NCI-H1694 treated with DMSO at 0.1 percent for 48 hours (cell line): ENCODE measurements around the gene LRTM2.

Experiments used
- DNase-seq: peaks from one replicate; lab custom pipeline; 2025; lab: John Stamatoyannopoulos, UW

Gene LRTM2

DNA sequence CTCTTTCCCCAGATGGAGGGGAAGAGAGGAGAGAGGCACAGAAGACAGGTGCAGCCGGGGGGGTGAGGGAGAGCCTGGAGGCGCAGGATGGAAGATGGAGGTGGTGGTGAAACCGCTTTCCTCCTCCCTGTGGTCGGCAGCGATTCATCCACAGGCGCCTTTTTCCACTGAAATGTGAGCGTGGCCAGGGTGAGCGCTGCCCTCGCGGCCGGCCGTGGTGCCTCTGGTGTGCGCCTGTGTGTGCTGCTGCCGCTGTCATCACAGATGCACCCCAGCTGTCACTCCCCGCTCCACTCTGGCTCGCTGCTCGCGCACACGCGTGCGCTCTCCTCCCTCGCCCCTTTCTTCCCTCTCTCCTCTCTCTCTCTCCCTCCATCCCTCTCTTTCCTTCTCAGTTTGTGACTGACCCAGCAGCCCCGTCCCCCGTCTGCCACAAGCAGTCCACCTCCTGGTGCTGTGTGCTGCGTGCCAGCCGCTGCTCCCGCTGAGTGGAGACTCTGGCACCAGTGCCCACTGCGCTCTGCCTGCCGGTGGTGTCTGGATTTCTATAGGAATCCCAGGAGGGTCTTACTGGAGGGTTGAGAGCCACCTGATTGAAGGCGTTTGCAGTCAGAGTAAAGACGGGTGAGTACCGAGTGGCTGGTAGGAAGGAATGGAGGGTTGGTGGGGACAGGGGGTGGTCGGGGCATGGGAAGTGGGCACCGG lies at the start of gene LRTM2:
Gene LRTM2 (plus strand): TSS at position 375 of the 705 bp plus-strand sequence. CDS start 7,584 bp downstream, outside the sequence.
- peak; percentile 71 for DNase-seq

DNA sequence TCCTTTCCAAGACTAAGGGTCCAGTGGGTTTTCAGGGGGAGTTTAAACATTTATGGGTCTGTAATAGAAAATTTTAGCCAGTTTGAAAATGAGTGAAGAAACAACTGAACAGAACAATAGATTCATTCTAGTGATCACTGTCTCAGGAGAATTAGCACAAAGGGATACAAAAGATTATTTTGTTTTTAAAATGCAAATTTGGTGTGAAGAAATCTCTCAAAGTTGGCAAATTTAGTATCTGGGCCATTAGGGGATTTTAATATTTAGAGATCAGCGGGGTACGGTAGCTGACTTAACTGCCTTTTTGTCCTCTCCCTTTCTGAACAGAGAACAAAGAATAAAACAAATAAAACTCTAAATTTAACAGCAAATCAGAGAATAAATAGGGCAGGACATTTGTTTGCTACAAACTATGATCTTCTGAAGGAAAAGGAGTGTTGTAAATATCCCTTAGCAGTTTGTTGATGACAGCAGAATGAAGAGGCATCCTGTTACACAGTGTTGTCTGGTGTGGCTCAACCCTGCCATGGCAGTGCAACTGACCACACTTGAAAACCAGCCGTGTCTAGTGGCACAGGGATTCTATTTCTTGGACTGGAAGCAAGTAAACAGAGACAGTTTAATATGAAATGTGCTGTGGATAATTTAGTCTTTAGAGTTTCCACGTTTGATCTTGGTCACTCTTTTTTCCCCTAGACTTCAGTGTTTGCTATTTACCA lies 46.3 kb upstream of the LRTM2 start:
- DNase-seq, result no peak

DNA sequence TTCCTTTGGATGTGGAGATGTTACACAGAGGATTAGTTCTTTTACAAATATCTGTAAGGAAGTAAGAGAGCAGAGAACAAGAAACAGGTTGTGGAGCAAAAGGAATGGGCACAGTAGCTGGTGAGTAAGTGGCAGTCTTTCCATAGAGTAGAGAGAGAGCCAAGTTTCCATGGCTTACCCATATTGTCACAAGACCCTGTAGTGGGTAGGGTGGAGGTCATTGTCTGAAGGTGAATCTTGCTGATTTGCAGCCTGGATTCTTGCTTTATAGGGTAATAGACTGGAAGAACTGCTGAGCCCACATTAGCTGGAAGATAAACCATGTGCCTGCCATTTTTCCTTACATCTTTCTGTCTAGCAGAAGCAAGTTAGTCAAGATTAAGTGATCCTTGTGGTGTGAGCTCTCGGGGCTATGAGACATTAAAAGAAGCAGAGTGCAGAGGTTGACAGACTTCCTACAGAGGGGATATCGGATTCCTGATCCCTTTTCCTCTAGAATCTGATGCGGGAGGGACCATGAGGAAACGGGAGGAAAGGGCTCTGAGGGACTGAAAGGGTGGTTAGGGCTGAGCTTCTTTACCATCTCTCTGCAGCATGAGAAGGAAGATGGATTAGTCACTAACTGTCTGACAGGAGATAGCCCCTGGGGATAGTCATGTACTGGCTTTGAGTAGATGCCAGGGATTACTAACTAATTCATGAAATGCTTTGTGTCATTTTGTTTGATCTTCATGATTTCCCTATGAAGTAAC lies 44.0 kb upstream of the LRTM2 start:
- DNase-seq, result no peak

DNA sequence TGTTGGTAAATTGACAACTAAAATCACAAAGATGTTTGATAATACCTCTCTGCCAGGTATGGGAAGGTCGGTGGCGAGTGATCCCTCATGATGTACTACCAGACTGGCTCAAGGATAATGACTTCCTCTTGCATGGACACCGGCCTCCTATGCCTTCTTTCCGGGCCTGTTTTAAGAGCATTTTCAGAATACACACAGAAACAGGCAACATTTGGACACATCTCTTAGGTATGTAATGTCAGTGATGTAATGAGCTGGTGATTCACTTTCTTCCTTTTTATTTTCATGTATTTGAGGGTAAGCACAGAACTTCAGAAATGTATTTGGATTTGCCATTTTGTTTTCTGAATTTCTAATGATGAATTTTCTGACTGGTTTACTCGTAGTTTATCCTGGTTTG lies 42.6 kb upstream of the LRTM2 start:
- no peak for DNase-seq

- no peak for DNase-seq
Observed at GRCh38 chr12:1778911-1779310, 41.5 kb upstream of the LRTM2 start.

DNA sequence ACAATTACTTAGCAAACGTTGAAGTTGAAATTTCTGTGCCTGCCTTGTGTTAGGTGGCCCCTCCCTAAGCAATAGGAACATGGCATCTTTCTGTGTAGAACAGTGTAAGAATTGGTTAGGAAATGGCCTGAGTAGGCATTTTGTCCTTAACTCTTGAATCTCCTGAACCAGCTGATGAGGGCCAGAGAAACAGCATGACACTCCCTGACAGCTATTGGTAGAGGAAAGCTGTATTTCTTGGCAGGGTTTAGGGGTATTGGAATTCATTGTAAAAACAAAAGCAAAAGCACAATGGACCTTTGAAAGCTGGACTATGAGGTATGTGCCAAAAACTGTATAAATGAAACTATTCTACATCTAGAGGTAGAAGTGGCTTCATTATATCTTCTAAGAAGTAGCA lies 40.6 kb upstream of the LRTM2 start:
- no peak for DNase-seq

DNA sequence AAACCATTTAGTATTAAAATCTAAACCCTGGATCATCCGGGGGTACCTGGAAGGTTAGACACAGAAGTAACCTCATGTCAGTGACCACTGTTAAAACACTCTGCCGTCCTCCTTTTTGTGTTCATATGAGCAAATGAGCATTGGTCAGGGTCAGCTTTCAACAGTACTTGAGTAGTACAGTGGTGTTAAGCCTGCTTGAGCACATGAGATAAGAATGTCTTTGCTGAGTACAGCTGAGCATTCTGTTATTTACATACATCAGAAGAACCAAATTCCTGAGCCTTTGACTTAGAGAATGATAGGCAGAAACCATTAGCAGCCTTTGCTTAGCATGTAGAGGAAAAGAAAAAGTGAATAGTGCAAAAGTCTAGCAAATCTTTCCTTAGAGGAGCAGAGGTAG lies 38.6 kb upstream of the LRTM2 start:
- DNase-seq, result no peak

GRCh38 chr12:1782215-1782614 lies 38.1 kb upstream of the LRTM2 start:
- no peak for DNase-seq

DNA sequence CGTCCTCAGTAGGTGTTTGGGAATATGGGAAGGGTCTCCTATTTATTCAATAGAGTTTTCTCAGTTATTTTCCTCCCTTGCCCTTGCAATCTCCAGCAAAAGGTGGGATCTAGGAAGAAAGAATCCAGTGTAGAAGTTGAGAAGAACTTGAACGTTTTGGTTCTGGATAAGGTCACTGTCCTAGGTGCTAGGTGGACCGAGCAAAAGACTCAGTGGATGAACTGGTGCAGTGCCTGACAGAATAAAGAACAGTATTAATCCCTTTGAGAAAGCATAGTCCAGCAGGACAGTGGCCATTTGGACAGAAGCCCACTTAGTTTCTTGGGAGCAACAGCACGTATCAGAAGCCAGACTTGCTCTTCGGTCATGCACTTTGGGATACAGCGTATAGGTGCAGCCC lies 32.7 kb upstream of the LRTM2 start:
- no peak for DNase-seq

- DNase-seq, result no peak
Observed at GRCh38 chr12:1790444-1790843, 29.9 kb upstream of the LRTM2 start.

- DNase-seq, result peak; percentile 84
Observed at GRCh38 chr12:1791104-1791841, 29.1 kb upstream of the LRTM2 start.

GRCh38 chr12:1792406-1792805 lies 28.0 kb upstream of the LRTM2 start:
- DNase-seq, result no peak

DNA sequence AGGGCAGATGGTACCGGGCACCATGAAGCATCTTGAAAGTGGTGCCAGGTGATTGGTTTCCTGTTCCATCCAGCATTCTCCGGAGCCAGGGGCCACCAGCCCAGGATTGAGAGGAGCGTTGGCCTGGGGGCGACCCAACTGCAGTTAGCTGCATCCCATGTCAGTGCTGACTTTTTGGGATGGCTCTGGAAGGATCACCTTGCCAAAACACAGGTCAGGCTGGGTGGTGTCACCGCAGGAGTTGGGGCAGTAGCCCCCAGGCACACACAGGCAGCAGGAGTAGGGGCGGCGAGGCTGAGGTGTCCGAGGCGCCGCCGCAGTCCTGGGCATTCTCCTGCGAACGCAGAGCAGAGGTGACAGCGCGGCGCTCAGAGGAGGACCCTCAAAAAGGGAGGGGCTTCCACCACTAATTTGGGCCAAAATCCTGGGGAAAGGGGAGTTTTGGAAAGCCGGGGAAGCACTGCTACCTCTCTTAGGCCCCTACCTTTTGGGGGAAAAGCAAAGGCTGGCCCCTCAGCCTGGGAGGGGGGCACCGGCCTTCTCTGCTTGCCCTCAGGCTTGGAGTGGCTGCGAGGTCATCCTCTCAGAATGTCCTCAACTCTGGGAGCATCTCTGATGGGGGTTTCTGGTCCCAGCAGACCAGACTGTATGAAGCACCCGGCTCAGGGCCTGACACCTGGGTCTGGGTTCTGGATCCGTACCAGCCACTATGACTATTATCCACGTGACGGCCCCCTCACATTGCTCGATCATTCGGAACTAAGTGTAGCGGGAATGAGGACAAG lies 26.7 kb upstream of the LRTM2 start:
- no peak for DNase-seq

DNA sequence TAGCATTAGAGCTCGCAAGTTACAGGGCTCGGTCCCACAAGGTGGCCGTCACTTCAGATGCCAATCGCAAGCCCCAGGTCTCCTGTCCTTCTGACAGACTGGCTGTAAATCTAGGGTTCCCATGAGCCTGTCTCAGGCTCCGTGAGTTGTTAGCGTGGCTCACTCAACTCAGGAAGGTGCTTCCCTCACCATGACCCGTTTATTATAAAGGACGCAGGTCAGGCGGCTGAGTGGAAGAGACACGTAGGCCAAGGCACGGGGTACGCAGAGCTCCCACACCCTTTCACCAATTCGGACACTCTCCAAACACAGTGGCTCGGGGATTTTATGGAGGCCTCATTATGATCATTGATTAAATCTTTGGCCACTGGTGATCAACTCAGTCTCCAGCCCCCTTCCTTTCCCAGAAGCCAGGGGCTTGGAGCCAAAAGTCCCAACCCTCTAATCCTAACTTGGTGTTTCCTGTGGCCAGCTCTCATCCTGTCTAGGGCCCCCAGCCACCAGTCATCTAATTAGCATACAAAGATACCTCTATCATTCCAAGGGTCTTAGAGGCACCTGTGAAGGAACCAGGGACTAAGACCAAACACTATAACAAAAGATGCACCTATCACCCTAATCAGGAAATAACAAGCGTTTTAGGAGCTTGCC lies 25.8 kb upstream of the LRTM2 start:
- no peak for DNase-seq

DNA sequence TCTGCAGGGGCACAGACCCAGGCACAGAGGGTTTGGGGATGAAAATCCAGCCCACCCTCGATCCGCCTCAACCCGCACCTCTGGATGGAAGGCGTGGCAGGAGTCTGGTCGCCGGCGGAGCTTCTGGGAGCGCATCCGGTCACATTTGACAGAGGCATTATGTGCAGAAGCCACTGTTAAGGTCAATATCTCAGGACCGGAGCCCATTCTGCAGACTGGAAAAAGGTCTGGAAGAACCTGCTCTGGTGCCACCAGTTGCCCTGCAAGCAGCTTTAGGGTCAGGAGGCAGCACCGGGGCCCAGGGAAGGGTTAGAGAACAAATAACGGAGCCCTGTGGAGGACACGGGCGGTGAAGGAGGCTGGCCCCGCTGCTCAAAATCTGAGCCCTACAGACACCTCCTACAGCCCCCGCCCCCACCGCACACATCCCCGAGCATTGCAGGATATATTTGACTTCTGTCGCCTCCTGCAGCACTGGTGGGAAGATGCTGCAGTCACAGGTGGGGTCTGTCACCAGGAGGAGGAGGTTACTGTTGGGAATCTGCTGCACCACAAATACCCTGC lies 25.1 kb upstream of the LRTM2 start:
- DNase-seq, result peak; percentile 58

- DNase-seq, result peak; percentile 88
Observed at GRCh38 chr12:1795785-1796514, 24.4 kb upstream of the LRTM2 start.

DNA sequence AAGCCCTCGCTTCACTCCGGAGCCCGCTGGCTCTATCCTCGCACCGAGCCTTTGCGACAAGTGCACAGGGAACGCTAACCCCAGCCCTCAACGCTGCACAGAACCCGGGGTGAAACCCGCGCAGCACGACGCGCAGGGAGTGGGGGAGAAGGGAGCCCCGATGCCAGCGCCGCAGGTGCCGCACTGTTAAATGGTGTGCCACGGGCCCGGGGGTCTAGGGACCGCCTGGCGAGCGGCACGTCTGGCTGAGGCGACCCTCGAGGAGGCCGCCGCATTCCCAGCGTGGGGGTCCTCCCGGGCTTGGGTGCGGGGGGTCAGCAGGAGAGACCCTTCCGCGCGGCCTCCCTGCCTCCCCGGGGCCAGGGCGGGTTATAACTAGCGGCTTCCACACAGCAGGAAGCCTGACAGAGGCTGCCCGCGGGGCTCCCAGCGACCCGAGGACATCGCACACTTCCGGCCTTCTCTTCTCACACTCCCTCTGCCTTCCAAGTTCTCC lies 23.8 kb upstream of the LRTM2 start:
- no peak for DNase-seq

GRCh38 chr12:1797011-1797901 lies 23.1 kb upstream of the LRTM2 start:
- no peak for DNase-seq
